Duodenal mucosa (tissue), 2 donors: ENCODE results near the gene GOLGA6B.
"Not testable (repeated sequence)": the region's sequence is repeated elsewhere in the genome, so short reads cannot be mapped to it uniquely, and the experiment has no call there.

ENCODE experiments used
- H3K27ac ChIP-seq: one replicate; pipeline ENCODE4 v1.7.0; 2013; ENCODE audit warnings: low read depth, low read length
- H3K27me3 ChIP-seq, 2 donors: one replicate each; pipeline ENCODE4 v1.7.0; 2013; ENCODE audit warnings: low read length in 2 of 2, control low read depth in 1 of 2; ENCODE audit not compliant: insufficient read depth in 2 of 2, control insufficient read depth in 1 of 2
- H3K36me3 ChIP-seq, 2 donors: one replicate each; pipeline ENCODE4 v1.7.0; 2013; ENCODE audit warnings: low read length in 2 of 2, control low read depth in 1 of 2; ENCODE audit not compliant: insufficient read depth in 2 of 2, control insufficient read depth in 1 of 2
- H3K4me1 ChIP-seq, 2 donors: one replicate each; pipeline ENCODE4 v1.7.0; 2013; ENCODE audit warnings: low read length in 2 of 2, control low read depth in 1 of 2; ENCODE audit not compliant: insufficient read depth in 2 of 2, control insufficient read depth in 1 of 2
- H3K4me3 ChIP-seq, 2 donors: one replicate each; pipeline ENCODE4 v1.7.0; 2013; ENCODE audit warnings: low read length in 2 of 2, low read depth in 1 of 2
- H3K9ac ChIP-seq, 2 donors: one replicate each; pipeline ENCODE4 v1.7.0; 2013; ENCODE audit warnings: low read length in 2 of 2, low read depth in 1 of 2
- H3K9me3 ChIP-seq, 2 donors: one replicate each; pipeline ENCODE4 v1.7.0; 2013; ENCODE audit warnings: low read length in 2 of 2, control low read depth in 1 of 2; ENCODE audit not compliant: control insufficient read depth in 1 of 2

Gene GOLGA6B

GRCh38 chr15:72628249-72629067, 26.0 kb upstream of the GOLGA6B start:
- not testable (repeated sequence) for H3K27ac ChIP-seq, H3K36me3 ChIP-seq, H3K4me3 ChIP-seq, H3K9ac ChIP-seq, H3K9me3 ChIP-seq, H3K4me1 ChIP-seq, H3K27me3 ChIP-seq

- H3K4me3 ChIP-seq, H3K36me3 ChIP-seq, H3K27me3 ChIP-seq, H3K4me1 ChIP-seq, H3K9ac ChIP-seq, H3K9me3 ChIP-seq, H3K27ac ChIP-seq: not testable (repeated sequence)
Measured at GRCh38 chr15:72629068-72629570, 25.4 kb upstream of the GOLGA6B start.

- H3K9me3 ChIP-seq, H3K4me3 ChIP-seq, H3K27ac ChIP-seq, H3K27me3 ChIP-seq, H3K9ac ChIP-seq, H3K36me3 ChIP-seq, H3K4me1 ChIP-seq: not testable (repeated sequence)
Measured at GRCh38 chr15:72636519-72637282, 17.8 kb upstream of the GOLGA6B start.

GRCh38 chr15:72639759-72640483, 14.6 kb upstream of the GOLGA6B start:
- H3K4me3 ChIP-seq, H3K27me3 ChIP-seq, H3K9me3 ChIP-seq, H3K4me1 ChIP-seq, H3K27ac ChIP-seq, H3K36me3 ChIP-seq, H3K9ac ChIP-seq: not testable (repeated sequence)

GRCh38 chr15:72642271-72642670, 12.2 kb upstream of the GOLGA6B start:
- not testable (repeated sequence) for H3K4me1 ChIP-seq, H3K4me3 ChIP-seq, H3K9ac ChIP-seq, H3K27ac ChIP-seq, H3K9me3 ChIP-seq, H3K27me3 ChIP-seq, H3K36me3 ChIP-seq

GRCh38 chr15:72648631-72649253, 5.8 kb upstream of the GOLGA6B start:
- H3K4me1 ChIP-seq, H3K27ac ChIP-seq, H3K9ac ChIP-seq, H3K9me3 ChIP-seq, H3K4me3 ChIP-seq, H3K36me3 ChIP-seq, H3K27me3 ChIP-seq: not testable (repeated sequence)

- H3K27ac ChIP-seq, H3K4me3 ChIP-seq, H3K9me3 ChIP-seq, H3K36me3 ChIP-seq, H3K27me3 ChIP-seq, H3K4me1 ChIP-seq, H3K9ac ChIP-seq: not testable (repeated sequence)
Measured at GRCh38 chr15:72656014-72656413, 1.5 kb downstream of the GOLGA6B start.

GRCh38 chr15:72661081-72661480, 6.6 kb downstream of the GOLGA6B start:
- H3K27me3 ChIP-seq, H3K4me3 ChIP-seq, H3K27ac ChIP-seq, H3K9me3 ChIP-seq, H3K9ac ChIP-seq, H3K4me1 ChIP-seq, H3K36me3 ChIP-seq: not testable (repeated sequence)

- H3K27ac ChIP-seq, H3K4me1 ChIP-seq, H3K36me3 ChIP-seq, H3K27me3 ChIP-seq, H3K9me3 ChIP-seq, H3K9ac ChIP-seq, H3K4me3 ChIP-seq: not testable (repeated sequence)
Measured at GRCh38 chr15:72663931-72664330, 9.4 kb downstream of the GOLGA6B start.

GRCh38 chr15:72665706-72666105, 11.2 kb downstream of the GOLGA6B start:
- H3K9me3 ChIP-seq, H3K27ac ChIP-seq, H3K4me3 ChIP-seq, H3K4me1 ChIP-seq, H3K9ac ChIP-seq, H3K27me3 ChIP-seq, H3K36me3 ChIP-seq: not testable (repeated sequence)
